Activated T-helper 17 cell treated with anti-CD3 and anti-CD28 coated beads, Interleukin-2, amount 50 U/mL, for 72 hours (primary cell): ENCODE data around the gene SBNO2. TPM values are rescaled to one million over a fixed set of nuclear protein-coding genes. Genes with fewer than 3 reads are reported as not detected.

Experiments
- ATAC-seq: fragments of 150-1000 bp; cut with Tn5 transposase; replicated peaks from 2 replicates; pipeline ENCODE4 v1.10.0; 2021; ENCODE audit warnings: mild to moderate bottlenecking, moderate library complexity
- H3K27ac Mint-ChIP-seq: one replicate; pipeline ENCODE4 v1.8.0; 2022; ENCODE audit warnings: mixed read lengths
- H3K27me3 Mint-ChIP-seq: one replicate; pipeline ENCODE4 v1.8.0; 2022; ENCODE audit warnings: mixed read lengths
- H3K36me3 Mint-ChIP-seq: one replicate; pipeline ENCODE4 v1.8.0; 2022; ENCODE audit warnings: low read depth, mild to moderate bottlenecking, mixed read lengths
- H3K4me1 Mint-ChIP-seq: one replicate; pipeline ENCODE4 v1.8.0; 2022; ENCODE audit warnings: mixed read lengths
- H3K4me3 Mint-ChIP-seq: one replicate; pipeline ENCODE4 v1.8.0; 2022; ENCODE audit warnings: mild to moderate bottlenecking, mixed read lengths
- H3K9me3 Mint-ChIP-seq: one replicate; pipeline ENCODE4 v1.8.0; 2022; ENCODE audit warnings: mixed read lengths
- total RNA-seq, 2 donors: library from RNA; stranded (reverse); gene quantifications; one replicate each; pipeline ENCODE4 v1.2.3, GENCODE V29; 2022

Gene SBNO2
- total RNA-seq, 2 donors from 2014 or later: 119 to 139 TPM

DNA sequence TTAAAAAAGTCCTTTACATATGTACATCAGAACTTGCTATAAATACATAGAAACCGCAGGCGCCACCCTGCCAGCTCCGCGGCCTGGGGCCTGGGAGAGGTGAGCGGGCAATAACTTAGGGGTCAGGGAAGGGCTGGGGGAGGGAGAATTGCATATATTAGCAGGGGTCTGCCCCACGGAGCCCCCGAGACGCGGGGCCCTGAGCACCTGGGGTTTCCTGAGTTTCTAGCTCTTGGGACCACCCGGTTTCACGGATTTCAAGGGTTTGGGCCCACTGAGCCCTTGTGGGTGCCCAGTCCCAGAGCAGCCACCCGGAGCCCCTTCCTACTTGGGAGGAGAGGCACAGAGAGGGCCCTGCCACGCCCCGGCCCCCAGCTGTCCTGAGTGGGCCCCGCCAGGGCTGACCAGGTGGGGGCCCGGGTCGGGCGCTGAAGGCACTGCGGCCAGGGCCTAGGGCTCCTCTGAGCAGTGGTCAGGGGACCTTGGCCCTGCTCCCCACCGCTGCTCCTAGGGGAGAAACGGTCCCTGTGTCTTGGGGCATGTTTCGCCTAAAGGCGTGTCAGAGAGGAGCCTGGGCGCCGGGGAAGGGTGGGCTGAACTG is 66.3 kb downstream of the SBNO2 start:
- ATAC-seq: no peak
- peaks cover 36% of the 10 kb centered on the region for H3K36me3 Mint-ChIP-seq
- no peak overlapping the region for H3K27ac Mint-ChIP-seq
- no peaks in the 10 kb centered on the region for H3K9me3 Mint-ChIP-seq
- no peak overlapping the region for H3K4me3 Mint-ChIP-seq
- peaks cover 2% of the 10 kb centered on the region for H3K4me1 Mint-ChIP-seq
- H3K27me3 Mint-ChIP-seq: no peaks in the 10 kb centered on the region

DNA sequence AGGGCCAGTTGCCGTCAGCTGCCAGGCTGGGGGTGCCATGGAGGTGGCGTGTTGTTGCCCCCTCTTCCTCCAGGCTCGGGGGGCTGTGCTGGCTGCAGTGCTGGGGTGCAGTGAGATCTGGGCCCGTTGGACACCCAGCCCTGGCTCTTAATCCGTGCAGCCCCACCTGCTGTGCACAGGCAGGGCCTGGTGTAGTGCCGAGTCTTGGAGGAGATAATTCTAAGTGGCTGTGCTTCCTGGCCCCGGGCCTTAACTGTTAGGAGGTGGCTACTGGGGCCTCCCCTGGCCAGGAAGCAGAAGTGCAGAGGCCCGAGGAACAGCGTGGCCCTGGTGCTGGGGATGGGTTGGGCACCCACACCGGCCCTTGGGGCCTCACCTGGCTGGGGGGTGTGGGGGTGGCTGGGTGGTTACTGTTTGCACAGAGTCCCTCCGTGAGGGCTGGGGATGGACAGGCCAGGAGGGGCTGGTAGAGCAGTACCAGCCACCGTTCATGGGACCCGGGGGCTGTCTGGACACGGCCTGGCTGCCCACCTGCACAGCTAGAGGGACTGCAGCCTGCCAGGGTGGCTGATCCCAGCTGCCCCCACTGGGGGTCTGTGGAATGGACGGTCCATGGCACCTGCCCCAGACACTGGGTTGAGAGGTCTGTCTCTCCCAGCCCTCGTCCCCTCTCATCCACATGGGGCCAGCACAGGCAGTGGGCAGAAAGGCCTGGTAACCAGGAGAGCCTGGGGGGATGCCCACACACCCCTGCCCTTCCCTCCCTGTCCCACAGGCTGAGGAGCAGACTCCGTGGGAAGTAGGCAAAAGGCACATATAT is 67.0 kb downstream of the SBNO2 start:
- Mint-ChIP-seq H3K27me3 (no peaks in the 10 kb centered on the region), H3K27ac (peak overlapping the region; percentile 62), H3K9me3 (no peaks in the 10 kb centered on the region), H3K4me1 (peaks cover 4% of the 10 kb centered on the region), H3K36me3 (peaks cover 36% of the 10 kb centered on the region), H3K4me3 (peak overlapping the region; percentile 44)
- no peak for ATAC-seq

DNA sequence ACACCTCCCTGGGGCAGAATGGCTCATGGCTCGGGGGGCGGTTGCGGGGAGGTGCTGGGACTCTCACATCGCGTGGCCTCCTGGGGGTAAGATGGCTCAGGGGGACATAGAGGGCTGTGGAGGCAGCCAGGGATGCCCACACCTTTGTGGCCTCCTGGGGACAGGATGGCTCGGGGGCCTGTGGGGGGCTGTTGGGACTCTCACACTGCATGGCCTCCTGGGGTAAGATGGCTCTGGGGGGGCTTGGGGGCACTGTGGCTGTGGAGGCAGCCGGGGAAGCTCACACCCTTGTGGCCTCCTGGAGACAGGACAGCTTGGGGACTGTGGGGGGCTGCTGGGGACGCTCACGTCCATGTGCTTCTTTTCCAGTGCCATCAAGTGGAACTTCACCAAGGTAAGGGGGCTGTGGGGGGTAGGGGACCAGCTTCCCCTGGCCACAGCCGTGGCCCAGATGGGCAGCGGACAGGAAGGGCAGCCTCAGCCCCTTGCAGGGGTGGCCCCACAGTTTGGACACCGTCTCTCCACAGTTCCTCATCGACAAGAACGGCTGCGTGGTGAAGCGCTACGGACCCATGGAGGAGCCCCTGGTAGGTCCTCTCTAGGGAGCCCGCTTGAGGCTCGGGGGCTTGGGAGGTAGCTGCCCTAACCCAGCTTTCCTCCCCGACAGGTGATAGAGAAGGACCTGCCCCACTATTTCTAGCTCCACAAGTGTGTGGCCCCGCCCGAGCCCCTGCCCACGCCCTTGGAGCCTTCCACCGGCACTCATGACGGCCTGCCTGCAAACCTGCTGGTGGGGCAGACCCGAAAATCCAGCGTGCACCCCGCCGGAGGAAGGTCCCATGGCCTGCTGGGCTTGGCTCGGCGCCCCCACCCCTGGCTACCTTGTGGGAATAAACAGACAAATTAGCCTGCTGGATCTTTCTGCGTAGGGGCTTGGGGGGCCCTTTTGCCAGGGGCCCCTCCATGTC is 67.9 kb downstream of the SBNO2 start:
- peaks cover 4% of the 10 kb centered on the region for H3K4me1 Mint-ChIP-seq
- peak overlapping the region; percentile 62 for H3K27ac Mint-ChIP-seq
- peaks cover 34% of the 10 kb centered on the region for H3K36me3 Mint-ChIP-seq
- peak overlapping the region; percentile 56 for H3K4me3 Mint-ChIP-seq
- no peaks in the 10 kb centered on the region for H3K27me3 Mint-ChIP-seq
- ATAC-seq: no peak
- H3K9me3 Mint-ChIP-seq: no peaks in the 10 kb centered on the region

DNA sequence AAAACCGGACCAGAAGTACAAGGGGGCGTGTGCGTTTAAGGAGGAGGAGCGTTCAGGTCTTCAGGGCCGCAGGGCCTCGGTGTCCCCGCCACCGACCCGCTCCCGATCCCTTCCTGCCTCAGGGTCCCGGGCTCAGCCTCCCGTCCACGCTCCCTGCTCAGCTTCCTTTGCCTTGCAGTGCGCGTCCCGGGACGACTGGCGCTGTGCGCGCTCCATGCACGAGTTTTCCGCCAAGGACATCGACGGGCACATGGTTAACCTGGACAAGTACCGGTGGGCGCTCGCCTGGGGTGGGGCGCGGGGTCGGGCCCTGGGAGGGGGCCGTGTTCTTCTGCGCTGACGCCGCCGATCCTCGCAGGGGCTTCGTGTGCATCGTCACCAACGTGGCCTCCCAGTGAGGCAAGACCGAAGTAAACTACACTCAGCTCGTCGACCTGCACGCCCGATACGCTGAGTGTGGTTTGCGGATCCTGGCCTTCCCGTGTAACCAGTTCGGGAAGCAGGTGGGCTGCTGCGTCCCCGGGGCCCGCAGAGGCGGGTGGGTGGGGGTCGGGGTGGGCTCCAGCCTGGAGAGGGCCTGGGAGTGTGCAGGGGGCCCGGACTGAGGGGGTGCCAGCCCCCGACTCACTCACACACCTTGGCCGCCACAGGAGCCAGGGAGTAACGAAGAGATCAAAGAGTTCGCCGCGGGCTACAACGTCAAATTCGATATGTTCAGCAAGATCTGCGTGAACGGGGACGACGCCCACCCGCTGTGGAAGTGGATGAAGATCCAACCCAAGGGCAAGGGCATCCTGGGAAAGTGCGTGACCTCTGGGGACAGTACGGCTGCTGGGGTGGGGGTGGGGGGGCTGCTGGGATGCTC is 68.8 kb downstream of the SBNO2 start:
- H3K36me3 Mint-ChIP-seq: peaks cover 31% of the 10 kb centered on the region
- no peaks in the 10 kb centered on the region for H3K27me3 Mint-ChIP-seq
- H3K4me3 Mint-ChIP-seq: peak overlapping the region; percentile 56
- H3K27ac Mint-ChIP-seq: peak overlapping the region; percentile 62
- H3K4me1 Mint-ChIP-seq: peaks cover 4% of the 10 kb centered on the region
- ATAC-seq: no peak
- H3K9me3 Mint-ChIP-seq: no peaks in the 10 kb centered on the region

DNA sequence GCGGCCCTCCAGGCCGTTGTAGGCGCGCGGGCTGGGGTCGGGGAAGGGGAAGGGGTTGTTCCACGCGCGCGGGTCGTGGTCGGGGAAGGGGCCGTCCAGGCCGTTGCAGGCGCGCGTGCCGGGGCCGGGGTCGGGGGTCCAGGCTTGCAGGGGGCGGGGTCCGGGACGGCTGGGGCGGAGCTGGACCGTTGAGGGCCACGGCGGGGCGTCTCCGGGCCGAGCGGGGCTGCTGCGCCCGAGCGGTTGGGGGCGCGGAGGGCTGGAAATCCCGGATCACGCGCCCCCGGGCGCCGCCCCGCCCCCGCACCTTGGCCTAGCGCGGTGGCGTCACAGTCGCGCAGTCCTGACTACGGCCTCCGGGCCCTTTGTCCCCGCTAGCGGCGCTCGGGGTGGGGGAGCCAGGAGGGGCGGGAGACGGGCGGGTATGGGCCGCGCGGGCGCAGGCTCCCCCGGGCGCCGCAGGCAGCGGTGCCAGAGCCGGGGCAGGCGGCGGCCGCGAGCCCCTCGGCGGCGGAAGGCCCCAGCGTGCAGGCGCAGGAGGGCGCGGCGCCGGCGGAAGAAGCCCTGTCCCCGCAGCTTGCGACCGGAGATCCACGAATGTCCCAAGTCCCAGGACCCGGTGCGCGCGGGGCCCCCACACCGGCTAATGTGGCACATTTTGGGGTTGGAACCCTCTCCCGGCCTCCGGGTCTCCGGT is 69.6 kb downstream of the SBNO2 start:
- Mint-ChIP-seq H3K4me3 (peak overlapping the region; percentile 56), H3K27me3 (no peaks in the 10 kb centered on the region), H3K4me1 (peaks cover 11% of the 10 kb centered on the region), H3K9me3 (no peaks in the 10 kb centered on the region), H3K36me3 (peaks cover 31% of the 10 kb centered on the region), H3K27ac (no peak overlapping the region)
- peak; percentile 6 for ATAC-seq

DNA sequence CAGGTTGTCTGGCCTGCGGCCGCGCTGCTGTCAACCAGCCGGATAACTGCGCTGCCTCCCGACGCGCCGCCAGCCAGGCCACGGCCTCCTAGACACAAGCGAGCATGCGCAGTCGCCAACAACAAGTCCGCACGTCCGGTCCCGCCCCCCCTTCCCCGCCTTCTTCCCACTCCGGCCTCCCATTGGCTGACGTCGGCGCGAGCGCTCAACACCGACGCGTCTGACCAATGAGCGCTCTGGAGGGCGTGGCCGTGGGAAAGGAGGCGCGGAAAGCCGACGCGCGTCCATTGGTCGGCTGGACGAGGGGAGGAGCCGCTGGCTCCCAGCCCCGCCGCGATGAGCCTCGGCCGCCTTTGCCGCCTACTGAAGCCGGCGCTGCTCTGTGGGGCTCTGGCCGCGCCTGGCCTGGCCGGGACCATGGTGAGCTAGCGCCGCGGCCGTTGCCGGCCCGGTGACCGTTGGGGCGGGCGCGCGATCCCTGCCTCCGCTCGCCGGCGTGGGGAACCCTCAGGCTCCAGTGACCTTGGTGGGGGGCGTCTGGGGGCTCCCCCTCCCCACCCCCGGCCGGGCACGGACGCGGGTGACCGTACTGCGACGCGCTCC is 70.3 kb downstream of the SBNO2 start, which contains the start of gene GPX4:
GPX4 (plus strand) TSS at position 287 of the 603 bp plus-strand sequence; CDS start at position 337, 50 bp downstream.
- no peaks in the 10 kb centered on the region for H3K27me3 Mint-ChIP-seq
- H3K4me3 Mint-ChIP-seq: peak within 1 kb of the TSS; percentile 78
- no peaks in the 10 kb centered on the region for H3K9me3 Mint-ChIP-seq
- ATAC-seq: peak; percentile 64
- H3K27ac Mint-ChIP-seq: peak within 1 kb of the TSS; percentile 94
- peaks cover 18% of the 10 kb centered on the region for H3K4me1 Mint-ChIP-seq
- H3K36me3 Mint-ChIP-seq: peaks cover 36% of the 10 kb centered on the region

DNA sequence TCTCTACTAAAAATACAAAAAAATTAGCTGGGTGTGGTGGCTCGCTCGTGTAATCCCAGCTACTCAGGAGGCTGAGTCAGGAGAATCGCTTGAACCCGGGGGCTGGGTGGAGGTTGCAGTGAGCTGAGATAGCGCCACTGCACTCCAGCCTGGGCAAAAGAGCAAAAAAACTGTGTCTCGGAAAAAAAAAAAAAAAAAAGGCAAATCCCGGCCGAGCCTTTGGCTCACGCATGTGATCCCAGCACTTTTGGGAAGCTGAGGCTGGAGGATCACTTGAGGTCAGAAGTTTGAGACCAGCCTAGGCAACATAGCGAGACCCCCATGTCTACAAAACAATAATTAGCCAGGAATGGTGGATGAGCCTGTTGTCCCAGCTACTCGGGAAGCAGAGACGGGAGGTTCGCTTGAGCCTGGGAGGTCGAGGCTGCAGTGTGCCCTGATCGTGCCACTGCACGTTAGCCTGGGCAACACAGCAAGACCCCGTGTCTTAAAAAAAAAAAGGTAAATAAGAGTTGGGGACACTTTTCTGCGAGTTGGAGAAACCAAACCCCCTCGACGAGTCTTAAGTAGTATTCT is 70.8 kb downstream of the SBNO2 start:
- peaks cover 39% of the 10 kb centered on the region for H3K36me3 Mint-ChIP-seq
- no peaks in the 10 kb centered on the region for H3K9me3 Mint-ChIP-seq
- peaks cover 24% of the 10 kb centered on the region for H3K4me1 Mint-ChIP-seq
- ATAC-seq: no peak
- no peaks in the 10 kb centered on the region for H3K27me3 Mint-ChIP-seq
- H3K4me3 Mint-ChIP-seq: peak overlapping the region; percentile 78
- peak overlapping the region; percentile 94 for H3K27ac Mint-ChIP-seq

DNA sequence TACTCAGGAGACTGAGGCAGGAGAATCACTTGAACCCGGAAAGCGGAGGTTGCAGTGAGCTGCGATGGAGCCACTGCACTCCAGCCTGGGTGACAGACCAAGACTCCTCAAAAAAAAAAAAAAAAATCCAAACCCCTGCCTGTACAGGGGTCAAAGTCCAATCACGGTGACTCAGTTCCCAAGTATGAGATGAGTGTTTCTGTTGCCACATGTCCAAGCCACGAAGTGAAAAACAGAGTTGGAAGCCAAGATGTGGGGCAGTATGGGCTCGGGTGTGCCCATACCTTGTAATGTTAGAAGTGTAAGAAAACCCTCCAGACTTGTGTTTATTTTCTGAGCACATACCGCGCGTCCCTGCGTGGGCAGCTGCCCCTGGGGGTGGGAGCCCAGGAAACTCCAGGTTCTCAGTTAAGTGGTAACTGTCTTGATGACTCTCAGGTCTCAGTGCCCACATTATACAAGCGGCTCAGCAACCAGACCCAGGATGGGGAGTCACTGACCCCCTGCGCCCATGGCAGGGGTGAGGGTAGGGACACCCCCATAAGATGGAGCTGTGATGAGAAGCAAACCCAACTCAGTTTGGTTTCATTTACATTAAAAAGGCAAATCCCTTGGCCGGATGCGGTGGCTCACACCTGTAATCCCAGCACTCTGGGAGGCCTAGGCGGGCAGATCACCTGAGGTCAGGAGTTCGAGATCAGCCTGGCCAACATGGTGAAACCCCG is 71.5 kb downstream of the SBNO2 start:
- Mint-ChIP-seq H3K27ac (peak overlapping the region; percentile 94), H3K9me3 (no peaks in the 10 kb centered on the region), H3K36me3 (peaks cover 37% of the 10 kb centered on the region), H3K4me3 (peak overlapping the region; percentile 78), H3K27me3 (no peaks in the 10 kb centered on the region), H3K4me1 (peaks cover 28% of the 10 kb centered on the region)
- ATAC-seq: peak; percentile 73

DNA sequence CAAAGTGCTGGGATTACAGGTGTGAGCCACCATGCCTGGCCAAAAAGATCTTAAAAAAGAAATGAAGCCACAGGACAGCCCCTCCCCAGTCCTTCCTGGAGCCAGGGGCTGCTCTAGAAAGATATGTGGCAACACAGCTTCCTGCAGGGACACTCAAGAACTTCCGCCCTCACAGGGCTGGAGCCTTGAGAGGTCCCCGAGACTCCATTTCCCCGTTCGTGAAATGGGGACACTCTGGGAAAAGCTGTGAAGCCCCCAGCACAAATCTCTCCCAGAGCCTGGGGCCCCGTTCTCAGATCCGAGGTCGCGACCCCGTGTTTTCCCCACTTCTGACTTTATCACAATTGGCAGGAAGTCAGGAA is 72.8 kb downstream of the SBNO2 start:
- peak overlapping the region; percentile 67 for H3K27ac Mint-ChIP-seq
- no peaks in the 10 kb centered on the region for H3K9me3 Mint-ChIP-seq
- peak overlapping the region; percentile 78 for H3K4me3 Mint-ChIP-seq
- H3K36me3 Mint-ChIP-seq: peaks cover 25% of the 10 kb centered on the region
- H3K4me1 Mint-ChIP-seq: peaks cover 28% of the 10 kb centered on the region
- no peaks in the 10 kb centered on the region for H3K27me3 Mint-ChIP-seq
- no peak for ATAC-seq

DNA sequence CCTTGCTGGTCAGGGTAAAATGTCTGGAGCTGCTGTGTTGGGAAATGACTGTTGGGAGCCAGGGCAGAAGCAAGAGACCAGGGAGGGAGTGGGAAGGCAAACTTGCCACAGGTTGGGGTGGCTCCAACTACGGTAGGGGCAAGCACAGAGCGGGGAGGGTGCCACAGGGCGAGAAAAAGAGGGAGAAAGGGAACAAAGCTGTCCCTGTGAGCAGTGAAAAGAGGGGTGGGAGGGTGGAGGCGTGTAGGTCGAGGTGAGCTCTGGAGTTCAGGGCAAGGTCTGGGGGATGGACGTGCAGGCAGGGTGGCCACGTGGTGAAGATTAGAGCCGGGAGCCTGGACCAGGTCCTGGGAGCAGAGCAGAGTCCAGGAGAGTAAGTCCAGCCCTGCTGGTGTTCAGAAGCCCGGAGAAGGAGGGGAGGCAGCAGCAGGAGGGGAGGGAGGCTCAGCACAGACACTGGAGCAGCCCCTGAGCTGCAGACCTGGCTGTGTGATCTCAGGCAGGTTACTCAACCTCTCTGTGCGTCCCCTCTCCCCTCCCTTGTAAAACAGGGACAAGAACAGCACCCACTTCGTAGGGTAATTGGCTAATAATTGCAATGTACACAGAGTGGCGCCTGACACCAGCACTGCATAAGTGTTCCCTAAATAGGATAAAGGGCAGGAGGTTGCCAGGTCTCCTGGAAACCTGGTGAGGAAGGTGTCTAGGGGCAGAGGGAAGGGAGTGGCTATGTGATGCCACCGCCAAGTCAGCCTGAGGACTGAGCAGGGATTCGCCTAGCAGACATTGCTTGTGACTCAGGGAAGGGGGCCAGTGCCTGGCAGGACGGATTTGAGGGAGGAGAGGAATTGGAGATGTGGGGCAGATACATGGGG is 75.7 kb downstream of the SBNO2 start:
- H3K27me3 Mint-ChIP-seq: no peaks in the 10 kb centered on the region
- H3K9me3 Mint-ChIP-seq: no peaks in the 10 kb centered on the region
- no peak for ATAC-seq
- peaks cover 45% of the 10 kb centered on the region for H3K36me3 Mint-ChIP-seq
- peaks cover 38% of the 10 kb centered on the region for H3K4me1 Mint-ChIP-seq
- H3K4me3 Mint-ChIP-seq: peak overlapping the region; percentile 74
- peak overlapping the region; percentile 89 for H3K27ac Mint-ChIP-seq

DNA sequence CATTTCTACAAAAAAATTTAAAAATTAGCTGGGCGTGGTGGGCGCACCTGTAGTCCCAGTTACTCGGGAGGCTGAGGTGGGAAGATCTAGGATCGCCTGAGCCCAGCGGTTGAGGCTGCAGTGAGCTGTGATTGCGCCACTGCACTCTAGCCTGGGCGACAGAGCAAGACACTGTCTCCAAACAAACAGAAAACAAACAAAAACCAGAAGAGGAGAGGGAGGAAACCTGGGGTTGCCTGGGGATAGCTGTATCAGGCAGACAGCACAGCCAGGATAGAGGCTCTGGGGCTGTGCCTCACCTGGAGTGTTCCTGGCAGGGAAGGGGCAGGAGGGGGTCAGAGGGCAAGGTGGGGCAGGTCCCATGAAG is 76.3 kb downstream of the SBNO2 start:
- Mint-ChIP-seq H3K4me1 (peaks cover 36% of the 10 kb centered on the region), H3K36me3 (peaks cover 47% of the 10 kb centered on the region), H3K4me3 (peak overlapping the region; percentile 74), H3K27me3 (no peaks in the 10 kb centered on the region), H3K27ac (peak overlapping the region; percentile 89), H3K9me3 (no peaks in the 10 kb centered on the region)
- ATAC-seq: no peak
